NCI-H526 (cell line): ENCODE measurements around the gene TMEM127.

Experiments
- DNase-seq, 2 experiments: peaks; one replicate each; lab custom pipeline; 2025; lab: John Stamatoyannopoulos, UW

TMEM127 gene

GRCh38 chr2:96205888-96206287, 59.9 kb downstream of the TMEM127 start:
- no peak for DNase-seq

GRCh38 chr2:96204836-96205624, 60.8 kb downstream of the TMEM127 start:
- DNase-seq, result no peak

- no peak for DNase-seq
Observed at GRCh38 chr2:96203130-96204028, 62.4 kb downstream of the TMEM127 start.

- DNase-seq, result no peak
Observed at GRCh38 chr2:96202152-96202854, 63.5 kb downstream of the TMEM127 start.

- peak in 1 of 2 experiments; percentile 19 for DNase-seq
Observed at GRCh38 chr2:96201338-96201737, 64.5 kb downstream of the TMEM127 start.

- no peak for DNase-seq
Observed at GRCh38 chr2:96198921-96199320, 66.9 kb downstream of the TMEM127 start.
